ENCODE results near the gene CPLANE2.
A peak's percentile ranks its signal among the peaks of the same experiment; 100 is the strongest.
"Not testable (repeated sequence)": the region's sequence is repeated elsewhere in the genome, so short reads cannot be mapped to it uniquely, and the experiment has no call there.

The CPLANE2 gene

GRCh38 chr1:16229976-16230740 is 6.8 kb downstream of the CPLANE2 start:
- DNase-seq, result no peak

GRCh38 chr1:16226490-16227179 is 10.3 kb downstream of the CPLANE2 start:
- no peak for DNase-seq

GRCh38 chr1:16226129-16226489 is 10.9 kb downstream of the CPLANE2 start:
- DNase-seq, result no peak

GRCh38 chr1:16224472-16224871 is 12.5 kb downstream of the CPLANE2 start:
- no peak for DNase-seq

- not testable (repeated sequence) for DNase-seq
Observed at GRCh38 chr1:16222716-16223115, 14.3 kb downstream of the CPLANE2 start.

- DNase-seq, result no peak
Observed at GRCh38 chr1:16221499-16221898, 15.5 kb downstream of the CPLANE2 start.

- no peak for DNase-seq
Observed at GRCh38 chr1:16219968-16220500, 16.9 kb downstream of the CPLANE2 start.

- DNase-seq, result no peak
Observed at GRCh38 chr1:16218674-16219071, 18.3 kb downstream of the CPLANE2 start.

GRCh38 chr1:16218014-16218673 is 18.8 kb downstream of the CPLANE2 start:
- no peak for DNase-seq

GRCh38 chr1:16217061-16217785 is 19.8 kb downstream of the CPLANE2 start:
- peak; percentile 88 to 93 (median 92) for DNase-seq

GRCh38 chr1:16215882-16216753 is 20.9 kb downstream of the CPLANE2 start:
- peak; percentile 22 to 67 (median 33) for DNase-seq

GRCh38 chr1:16215240-16215639 is 21.7 kb downstream of the CPLANE2 start:
- DNase-seq, result not testable (repeated sequence)

GRCh38 chr1:16213544-16213943 is 23.4 kb downstream of the CPLANE2 start:
- DNase-seq, result not testable (repeated sequence)

GRCh38 chr1:16213013-16213412 is 24.0 kb downstream of the CPLANE2 start:
- DNase-seq, result no peak

- DNase-seq, result no peak
Observed at GRCh38 chr1:16212251-16212961, 24.6 kb downstream of the CPLANE2 start, which contains the start of gene ARHGEF19. TSS of gene ARHGEF19 (minus strand) at chr1:16212652. CDS start at chr1:16209054, 3,598 bp downstream.

- DNase-seq, result no peak
Observed at GRCh38 chr1:16211824-16212223, 25.2 kb downstream of the CPLANE2 start.

GRCh38 chr1:16210581-16210980 is 26.4 kb downstream of the CPLANE2 start:
- DNase-seq, result no peak

- no peak for DNase-seq
Observed at GRCh38 chr1:16209847-16210407, 27.1 kb downstream of the CPLANE2 start.

- no peak for DNase-seq
Observed at GRCh38 chr1:16209132-16209846, 27.7 kb downstream of the CPLANE2 start.

Measured in T-helper 2 cell (primary cell).